Left lung (tissue), 10 donors: ENCODE data around the gene NCBP1. TPM values are rescaled to one million over a fixed set of nuclear protein-coding genes. Genes with fewer than 3 reads are reported as not detected.

ENCODE experiments used
- ATAC-seq: fragments of 200-7000 bp; cut with Tn5 transposase; one replicate; pipeline ENCODE4 v1.9.1; 2020; ENCODE audit warnings: moderate library complexity
- DNase-seq, 4 donors: peaks; one replicate each; pipeline ENCODE4 v3.0.0-alpha.2; 2013 to 2020
- H3K27ac ChIP-seq, 2 donors: fragments of 200-600 bp; sonication (generic) in 1 of 2; one replicate each; pipeline versions ENCODE4 v1.5.0 to v1.8.0; 2020 to 2021
- H3K27me3 ChIP-seq, 2 donors: fragments of 200-600 bp; sonication (generic) in 1 of 2; one replicate each; pipeline versions ENCODE4 v1.5.0 to v1.8.0; 2020 to 2021
- H3K36me3 ChIP-seq, 2 donors: fragments of 200-600 bp; sonication (generic) in 1 of 2; one replicate each; pipeline versions ENCODE4 v1.5.0 to v1.8.0; 2020 to 2021
- H3K4me1 ChIP-seq, 2 donors: fragments of 200-600 bp; one replicate each; pipeline ENCODE4 v1.8.0; 2021
- H3K4me3 ChIP-seq, 2 donors: fragments of 200-600 bp; sonication (generic) in 1 of 2; one replicate each; pipeline versions ENCODE4 v1.5.0 to v1.8.0; 2020 to 2021; ENCODE audit warnings: mild to moderate bottlenecking in 1 of 2
- H3K9me3 ChIP-seq, 2 donors: fragments of 200-600 bp; sonication (generic) in 1 of 2; one replicate each; pipeline versions ENCODE4 v1.5.0 to v1.8.0; 2020 to 2021
- intact Hi-C, 2 donors: fragments of 100-400 bp; cut with DNase I; formaldehyde crosslinking; loops; one replicate each; pipeline versions ENCODE4 v1.11.2 to v1.14.2; 2022
- polyA plus RNA-seq, 6 donors: library from polyadenylated mRNA; unstranded; fragments of 120-200 nt; gene quantifications; one replicate each; pipeline ENCODE4 v1.2.1, GENCODE V29; 2013; ENCODE audit not compliant: insufficient read length in 6 of 6
- total RNA-seq, 2 donors: library from RNA; stranded (reverse); fragmentation: NEBNext Ultra II Directional; extraction: Animal tissue kit (Norgen Biotek cat#: 25700); gene quantifications; one replicate each; pipeline ENCODE4 v1.2.1, GENCODE V29; 2021
- TF ChIP-seq, protein P1 (sequence below), 2 donors: fragments of 200-600 bp; sonication (generic) in 1 of 2; IDR thresholded peaks; one replicate each; pipeline versions ENCODE4 v1.5.0 to v1.8.0; 2021; ENCODE audit warnings: antibody characterized with exemption in 2 of 2
- donor health status: DM: no; HTN: yes; CAD: no.
- donor health status: DM: no; HTN: no; CAD: no.

The NCBP1 gene
- total and polyA plus RNA-seq, 8 donors: 28.7 to 54.2 (median 49.1) TPM

DNA sequence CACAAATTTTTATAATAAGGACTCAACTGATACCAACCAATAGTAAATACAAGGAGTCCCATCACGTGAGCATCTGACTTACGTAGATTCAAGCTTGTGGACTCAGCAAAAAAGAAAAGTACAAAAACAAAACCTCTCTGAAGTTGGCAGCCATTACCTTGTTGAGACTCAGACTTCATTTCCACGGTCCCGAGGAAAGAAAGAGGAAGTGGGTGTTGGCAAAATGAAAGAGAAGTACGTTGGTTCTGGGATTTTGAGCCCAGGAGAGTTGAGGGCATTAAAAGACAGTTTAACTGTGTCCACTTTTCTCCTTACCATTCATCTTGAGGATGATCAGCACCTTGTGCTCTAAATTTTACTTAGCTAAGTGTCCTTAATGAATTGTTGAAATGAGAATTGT lies 26.7 kb downstream of the NCBP1 start:
- H3K27ac ChIP-seq: peak overlapping the region in 1 of 2 donors; percentile 48

DNA sequence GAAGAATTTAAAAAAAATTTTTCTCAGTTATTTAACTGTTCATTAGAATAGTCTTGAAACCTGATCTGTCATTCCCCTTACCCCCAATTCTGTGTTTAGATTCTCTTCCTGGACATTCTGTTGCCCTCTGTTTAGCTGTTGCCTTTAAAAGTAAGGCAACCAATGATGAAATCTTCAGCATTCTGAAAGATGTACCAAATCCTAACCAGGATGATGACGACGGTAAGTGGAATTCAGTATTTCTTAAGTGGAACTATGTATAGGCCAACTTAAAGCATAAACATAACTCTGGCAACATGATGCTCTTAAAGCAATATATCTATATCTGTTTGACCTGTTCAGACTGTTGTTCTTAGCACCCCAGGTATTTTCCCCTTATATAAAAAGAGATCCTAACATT lies 27.2 kb downstream of the NCBP1 start:
- Histone ChIP-seq H3K36me3 (peaks cover 2 to 98% of the 10 kb centered on the region in 2 donors), H3K27me3 (no peaks in the 10 kb centered on the region), H3K4me3 (no peak overlapping the region), H3K4me1 (peaks cover 0 to 7% of the 10 kb centered on the region in 2 donors), H3K27ac (no peak overlapping the region), H3K9me3 (no peaks in the 10 kb centered on the region)
- intact Hi-C loops: no loop called here
- DNase-seq (no peak), ATAC-seq (no peak)
- TF ChIP-seq, protein P1, sequence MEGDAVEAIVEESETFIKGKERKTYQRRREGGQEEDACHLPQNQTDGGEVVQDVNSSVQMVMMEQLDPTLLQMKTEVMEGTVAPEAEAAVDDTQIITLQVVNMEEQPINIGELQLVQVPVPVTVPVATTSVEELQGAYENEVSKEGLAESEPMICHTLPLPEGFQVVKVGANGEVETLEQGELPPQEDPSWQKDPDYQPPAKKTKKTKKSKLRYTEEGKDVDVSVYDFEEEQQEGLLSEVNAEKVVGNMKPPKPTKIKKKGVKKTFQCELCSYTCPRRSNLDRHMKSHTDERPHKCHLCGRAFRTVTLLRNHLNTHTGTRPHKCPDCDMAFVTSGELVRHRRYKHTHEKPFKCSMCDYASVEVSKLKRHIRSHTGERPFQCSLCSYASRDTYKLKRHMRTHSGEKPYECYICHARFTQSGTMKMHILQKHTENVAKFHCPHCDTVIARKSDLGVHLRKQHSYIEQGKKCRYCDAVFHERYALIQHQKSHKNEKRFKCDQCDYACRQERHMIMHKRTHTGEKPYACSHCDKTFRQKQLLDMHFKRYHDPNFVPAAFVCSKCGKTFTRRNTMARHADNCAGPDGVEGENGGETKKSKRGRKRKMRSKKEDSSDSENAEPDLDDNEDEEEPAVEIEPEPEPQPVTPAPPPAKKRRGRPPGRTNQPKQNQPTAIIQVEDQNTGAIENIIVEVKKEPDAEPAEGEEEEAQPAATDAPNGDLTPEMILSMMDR (IDR thresholded peaks at IDR 0.05): no peak

More for the DNA sequence above, 26.7 kb downstream of the NCBP1 start:
- peaks cover 0 to 7% of the 10 kb centered on the region in 2 donors for H3K4me1 ChIP-seq
- no peaks in the 10 kb centered on the region for H3K9me3 ChIP-seq
- TF ChIP-seq, protein P1 (IDR thresholded peaks at IDR 0.05): no peak
- peaks cover 2 to 98% of the 10 kb centered on the region in 2 donors for H3K36me3 ChIP-seq
- DNase-seq (no peak), ATAC-seq (peak; percentile 27)
- intact Hi-C loops: no loop called here
- H3K4me3 ChIP-seq: no peak overlapping the region
- no peaks in the 10 kb centered on the region for H3K27me3 ChIP-seq

DNA sequence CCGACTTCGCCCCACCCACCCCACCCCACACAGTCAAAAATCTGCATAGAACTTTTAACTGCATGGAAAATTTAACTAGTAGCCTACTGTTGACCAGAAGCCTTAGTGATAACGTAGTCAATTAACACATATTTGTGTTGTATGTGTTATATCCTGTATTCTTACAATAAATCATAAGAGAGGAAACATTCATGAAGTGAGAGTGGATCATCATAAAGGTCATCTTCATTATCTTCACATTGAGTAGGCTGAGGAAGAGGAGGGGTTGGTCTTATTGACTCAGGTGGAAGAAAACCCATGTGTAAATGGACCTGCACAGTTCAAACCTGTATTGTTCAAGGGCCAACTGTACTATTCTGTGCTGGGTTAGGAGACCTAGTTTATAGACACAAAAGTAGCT lies 32.1 kb downstream of the NCBP1 start:
- Histone ChIP-seq H3K27me3 (no peaks in the 10 kb centered on the region), H3K9me3 (no peaks in the 10 kb centered on the region), H3K27ac (no peak overlapping the region), H3K4me3 (no peak overlapping the region), H3K4me1 (no peaks in the 10 kb centered on the region), H3K36me3 (peaks cover 0 to 98% of the 10 kb centered on the region in 2 donors)
- TF ChIP-seq, protein P1 (IDR thresholded peaks at IDR 0.05): no peak
- ATAC-seq (no peak), DNase-seq (no peak)
- intact Hi-C loops: no loop called here

DNA sequence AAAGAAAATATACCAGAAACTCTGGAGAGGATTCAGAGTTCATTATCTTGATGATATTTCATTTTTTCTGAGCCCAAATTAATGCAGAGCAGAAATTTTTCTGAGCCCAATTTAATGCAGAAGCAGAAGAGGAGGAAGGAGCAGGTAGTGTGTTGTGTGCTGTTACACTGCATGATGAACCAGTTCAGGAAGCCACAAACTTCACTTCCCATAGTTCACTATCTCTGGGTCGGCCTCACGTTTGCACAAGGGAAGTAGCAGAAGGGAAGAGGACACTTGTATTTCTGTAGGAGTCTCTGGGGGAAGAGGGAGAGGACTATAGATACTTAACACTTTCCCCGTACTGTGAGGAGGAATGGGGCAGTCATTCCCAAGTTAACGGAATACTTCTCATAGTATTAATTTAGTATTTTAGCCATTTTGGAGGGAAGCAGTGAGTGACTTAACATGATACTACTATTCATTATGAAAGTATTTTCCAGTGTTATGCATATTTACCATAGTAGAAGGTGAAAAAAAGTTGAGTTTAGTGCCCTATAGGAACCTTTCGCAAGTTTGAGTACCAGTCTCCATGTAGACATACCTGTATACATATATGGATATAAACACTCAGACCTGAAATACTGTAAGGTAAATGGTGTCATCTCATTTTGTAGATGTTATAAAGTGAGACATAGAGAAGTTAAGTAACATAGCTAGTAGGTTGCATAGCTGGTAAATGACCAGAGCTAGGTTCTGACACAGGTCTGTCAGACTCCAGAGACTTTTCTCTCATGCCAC lies 33.5 kb downstream of the NCBP1 start:
- Histone ChIP-seq H3K27me3 (no peaks in the 10 kb centered on the region), H3K27ac (no peak overlapping the region), H3K4me3 (no peak overlapping the region), H3K36me3 (peaks cover 0 to 100% of the 10 kb centered on the region in 2 donors), H3K4me1 (no peaks in the 10 kb centered on the region), H3K9me3 (no peaks in the 10 kb centered on the region)
- TF ChIP-seq, protein P1 (IDR thresholded peaks at IDR 0.05): no peak
- peak; percentile 15 for ATAC-seq
- DNase-seq: no peak
- intact Hi-C loops: no loop called here

DNA sequence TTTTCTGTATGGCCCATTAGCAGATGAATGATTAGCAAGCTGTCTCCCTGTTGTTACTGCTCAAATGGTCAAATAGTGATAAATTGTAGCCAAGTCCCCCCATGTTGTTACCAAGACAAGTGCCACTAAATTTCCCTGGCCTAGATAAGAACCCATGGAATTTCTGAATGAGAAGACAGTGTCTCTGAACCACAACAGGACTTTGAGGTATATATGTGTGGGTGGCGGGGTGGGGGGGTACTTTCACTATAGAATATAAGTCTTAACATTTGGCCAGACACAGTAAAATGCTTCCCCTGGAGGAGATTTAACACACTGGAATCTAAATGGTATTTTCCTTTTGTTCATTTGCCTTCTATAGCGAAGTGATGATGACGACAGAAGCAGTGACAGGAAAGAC lies 34.9 kb downstream of the NCBP1 start:
- ATAC-seq: no peak
- intact Hi-C loops: no loop called here
- H3K9me3 ChIP-seq: no peaks in the 10 kb centered on the region
- DNase-seq: no peak
- no peaks in the 10 kb centered on the region for H3K4me1 ChIP-seq
- H3K36me3 ChIP-seq: peaks cover 0 to 100% of the 10 kb centered on the region in 2 donors
- H3K4me3 ChIP-seq: no peak overlapping the region
- TF ChIP-seq, protein P1 (IDR thresholded peaks at IDR 0.05): no peak
- no peak overlapping the region for H3K27ac ChIP-seq
- H3K27me3 ChIP-seq: no peaks in the 10 kb centered on the region
